GM18870 (cell line): ENCODE results near the gene RIOX2.
A peak's percentile ranks its signal among the peaks of the same experiment; 100 is the strongest.
"Not testable (repeated sequence)": the region's sequence is repeated elsewhere in the genome, so short reads cannot be mapped to it uniquely, and the experiment has no call there.

ENCODE experiments used
- ATAC-seq: cut with Tn5 transposase; IDR thresholded peaks from one replicate; pipeline ENCODE4 v1.9.1; 2021; ENCODE audit warnings: moderate library complexity; ENCODE audit not compliant: unreplicated experiment

The RIOX2 gene

DNA sequence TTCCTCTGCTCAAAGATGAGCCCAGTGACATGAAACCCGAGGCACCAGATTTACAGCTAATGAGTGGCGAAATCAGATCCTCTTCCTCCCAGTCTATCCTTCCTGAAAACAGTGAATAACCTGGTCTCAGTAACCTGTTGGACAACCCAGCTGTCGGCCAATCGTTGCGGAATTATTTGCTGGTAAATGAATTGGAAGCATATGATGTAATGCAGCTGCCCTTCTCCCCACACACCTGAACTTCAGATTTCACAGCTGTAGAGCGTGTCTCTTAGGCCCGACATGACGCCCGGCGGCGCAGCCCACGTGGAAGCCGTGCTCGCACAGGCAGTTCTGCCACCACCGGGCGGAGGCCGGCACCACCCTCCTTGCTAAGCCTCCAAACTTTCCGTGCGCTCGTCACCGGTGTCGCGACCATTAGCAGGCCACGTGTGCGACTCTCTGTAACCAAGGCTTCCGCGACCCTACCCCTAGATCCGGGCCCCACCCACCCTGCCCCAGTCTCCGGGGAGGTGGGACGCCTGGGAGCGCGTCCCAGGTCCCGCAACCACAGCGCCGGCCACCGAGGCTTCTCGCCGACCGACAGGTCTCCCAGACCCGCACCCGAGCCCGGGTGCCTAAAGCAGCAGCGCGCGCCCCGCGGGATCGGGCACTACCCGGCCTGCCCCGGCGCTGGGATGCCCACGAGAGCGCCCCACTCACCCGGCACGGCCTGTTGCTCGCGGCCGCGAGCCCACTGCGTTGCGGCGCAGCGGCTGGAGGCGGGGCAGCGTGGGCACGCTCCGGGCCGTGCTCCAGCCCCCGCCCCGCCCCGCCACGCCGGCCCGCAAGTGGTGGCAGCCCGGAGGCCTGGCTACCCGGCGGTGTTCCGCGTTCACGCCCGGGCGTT, at the start of gene RIOX2:
Gene RIOX2 (minus strand): TSS at position 753 of the 889 bp plus-strand sequence. CDS start 4,838 bp downstream, outside the sequence.
- ATAC-seq: peak; percentile 75

DNA sequence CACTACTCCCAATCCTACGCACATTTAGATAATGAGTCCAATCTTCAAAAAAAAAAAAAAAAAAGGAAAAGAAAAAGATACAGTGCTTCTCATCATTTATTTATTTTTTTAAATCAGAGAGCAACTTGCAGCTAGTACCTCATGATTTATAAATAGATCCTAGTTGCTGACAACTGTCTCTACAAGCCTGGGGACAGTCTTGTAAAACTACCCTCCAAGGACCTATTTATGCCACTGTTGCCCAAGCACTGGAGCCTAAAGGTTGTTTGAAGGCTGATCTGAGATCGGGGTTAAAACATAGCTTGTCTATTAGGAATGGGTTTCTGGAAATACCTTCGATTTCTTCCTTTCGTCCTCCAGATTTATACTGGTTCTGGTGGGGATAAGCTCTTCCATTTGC, 48.2 kb upstream of the RIOX2 start:
- ATAC-seq: no peak

DNA sequence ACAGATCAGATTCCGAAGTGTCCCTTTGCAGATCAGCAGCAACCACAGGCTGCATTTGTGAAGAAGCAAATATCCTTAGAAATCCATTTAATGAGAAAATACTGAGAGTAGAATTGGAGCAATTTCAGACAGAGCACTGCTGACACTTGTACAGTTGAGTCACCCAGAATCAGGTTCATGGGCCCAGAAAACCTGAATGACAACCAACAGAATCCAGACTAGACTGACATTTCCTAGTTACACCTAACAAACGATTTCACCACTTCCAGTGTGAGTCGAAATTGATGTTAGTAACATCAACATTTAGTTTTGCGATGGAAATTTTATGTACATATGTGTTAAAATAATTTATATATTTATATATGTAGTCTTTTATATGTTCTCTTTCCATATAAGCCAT, 46.1 kb upstream of the RIOX2 start:
- no peak for ATAC-seq

DNA sequence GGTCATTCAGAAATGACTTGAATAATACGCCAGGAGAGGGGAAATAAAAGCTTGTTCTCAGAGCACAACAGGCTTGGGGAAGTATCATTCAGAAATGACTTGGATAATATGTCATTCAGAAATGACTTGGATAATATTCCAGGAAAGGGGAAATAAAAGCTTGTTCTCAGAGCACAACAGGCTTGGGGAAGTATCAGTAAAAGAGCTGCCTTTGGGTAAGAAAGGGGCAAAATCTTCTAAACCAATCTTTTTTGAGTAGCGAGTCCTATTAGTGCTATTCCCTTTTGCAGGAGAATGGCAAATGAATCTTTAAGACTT, 42.0 kb upstream of the RIOX2 start:
- no peak for ATAC-seq

DNA sequence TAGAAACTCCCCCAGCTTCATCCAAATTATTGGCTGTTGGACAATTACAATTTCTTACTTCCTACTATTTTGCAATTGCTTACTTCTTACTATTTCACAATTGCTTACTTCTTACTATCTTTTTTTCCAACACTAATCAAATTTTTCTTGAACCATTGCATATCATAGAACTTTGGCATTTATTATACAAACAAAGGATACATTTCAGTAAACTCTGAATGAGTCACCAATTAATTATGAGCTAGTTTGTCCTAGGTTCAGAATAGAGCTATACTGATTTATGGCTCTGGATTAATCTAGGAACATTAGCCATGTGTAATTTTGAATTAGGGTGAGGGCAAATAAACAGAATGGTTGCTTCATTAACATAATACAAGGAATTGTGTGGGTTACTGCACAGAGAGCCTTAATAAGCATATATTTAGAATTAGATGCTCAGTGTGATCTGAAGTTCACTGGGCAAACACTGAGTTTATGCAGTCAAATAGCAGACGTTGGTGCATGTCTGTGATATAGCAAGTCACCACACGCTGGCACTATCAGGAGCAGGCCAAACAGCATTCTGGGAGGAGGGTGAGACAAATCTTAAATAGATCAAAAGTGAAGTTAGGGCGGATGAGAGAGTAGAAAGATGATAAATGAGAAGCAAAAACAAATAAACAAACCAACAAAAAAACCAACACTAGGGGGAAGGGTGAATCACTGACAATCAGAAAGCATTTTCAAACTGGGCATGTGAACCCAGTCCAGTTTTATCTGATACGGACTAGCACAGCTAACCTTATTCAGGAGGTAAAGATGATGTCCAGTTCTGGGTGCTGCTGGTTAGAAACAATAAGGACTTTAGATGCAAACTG, 41.4 kb upstream of the RIOX2 start:
- no peak for ATAC-seq

DNA sequence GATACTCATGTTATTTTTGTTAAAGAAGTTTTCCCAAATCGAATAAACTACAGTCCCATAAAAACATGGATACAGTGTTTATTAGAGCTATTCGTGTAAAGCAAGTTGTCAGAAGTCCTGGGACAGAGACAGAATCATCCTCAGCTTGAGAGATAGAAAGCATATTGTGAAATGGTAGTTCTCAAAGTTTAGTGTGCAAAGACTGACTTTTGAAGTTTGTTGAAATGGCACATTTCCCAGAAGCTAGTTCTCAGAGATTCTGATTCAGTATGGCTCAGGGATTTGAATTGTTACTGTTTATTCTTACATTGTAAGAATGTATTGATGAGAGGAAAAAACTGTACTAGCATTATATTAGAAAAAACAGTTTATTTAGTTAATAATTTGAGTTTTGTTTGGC, 40.7 kb upstream of the RIOX2 start:
- ATAC-seq: no peak

DNA sequence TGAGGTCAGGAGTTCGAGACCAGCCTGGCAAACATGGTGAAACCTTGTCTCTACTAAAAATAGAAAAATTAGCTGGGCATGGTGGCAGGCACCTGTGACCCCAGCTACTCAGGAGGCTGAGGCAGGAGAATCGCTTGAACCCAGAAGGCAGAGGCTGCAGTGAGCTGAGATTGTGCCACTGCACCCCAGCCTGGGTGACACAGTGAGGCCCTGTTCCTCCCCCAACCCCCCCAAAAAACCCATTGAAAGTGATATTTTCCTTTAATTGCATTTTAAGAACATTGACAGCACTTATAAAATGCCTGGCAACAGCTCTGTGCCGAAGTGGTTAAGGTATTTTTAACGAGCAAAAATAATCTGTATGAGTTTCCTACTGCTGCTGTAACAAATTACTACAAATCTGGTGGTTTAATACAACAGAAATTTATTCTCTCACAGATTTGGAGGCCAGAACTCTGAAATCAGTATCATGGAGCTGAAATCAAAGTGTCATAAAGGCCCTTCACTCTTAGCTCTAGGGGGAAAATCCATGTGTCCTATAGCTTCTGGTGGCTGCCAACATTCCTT, 38.7 kb upstream of the RIOX2 start:
- ATAC-seq: not testable (repeated sequence)

DNA sequence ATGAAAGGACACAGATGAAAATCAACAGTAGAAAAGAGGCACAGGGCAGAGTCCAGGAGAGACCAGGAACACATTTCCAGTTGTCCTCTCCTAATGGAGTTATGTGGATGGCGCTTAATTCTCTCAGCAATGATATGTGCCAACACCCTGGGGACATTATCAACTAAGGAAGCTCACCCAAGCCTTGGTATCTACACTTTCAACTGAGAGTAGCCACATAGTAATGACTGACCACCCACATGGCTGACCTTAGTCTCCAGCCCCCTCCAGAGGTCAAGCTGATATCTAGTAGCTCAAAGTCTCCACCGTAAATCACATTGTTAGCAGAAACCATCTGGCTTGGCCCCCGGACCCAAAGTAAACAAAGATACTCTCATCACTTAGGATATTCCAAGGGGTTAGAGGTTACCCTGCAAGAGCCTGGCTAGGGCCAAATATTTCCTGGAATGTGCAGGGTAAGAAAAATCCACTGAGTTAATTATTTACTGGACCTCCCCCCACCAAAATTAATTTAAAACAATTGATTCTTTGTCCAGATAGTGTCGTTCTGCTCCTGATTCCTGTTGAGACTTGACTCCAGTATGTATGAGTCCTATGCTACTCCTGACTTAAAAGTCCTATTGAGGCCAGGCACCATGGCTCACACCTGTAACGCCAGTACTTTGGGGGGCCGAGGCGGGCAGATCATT, 38.1 kb upstream of the RIOX2 start:
- ATAC-seq: no peak

DNA sequence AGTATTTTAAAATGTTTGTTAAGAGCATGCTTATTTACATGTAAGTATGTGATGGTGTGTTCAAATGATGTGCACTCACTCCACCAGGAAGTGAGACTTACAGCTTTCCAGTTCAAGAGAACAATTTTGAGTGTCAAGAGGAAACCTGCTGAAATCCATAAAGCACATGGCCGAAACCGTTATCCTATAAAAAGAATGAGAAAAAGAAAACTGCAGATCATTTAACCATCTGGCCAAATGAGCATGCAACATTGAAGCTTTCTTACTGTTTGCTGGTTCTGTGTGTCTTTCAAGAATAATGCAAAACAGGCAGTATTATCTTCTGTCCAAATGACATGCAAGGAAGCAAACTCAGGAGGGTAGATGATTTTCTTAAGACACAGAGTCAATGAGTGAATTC, 36.6 kb upstream of the RIOX2 start:
- ATAC-seq: peak; percentile 68

DNA sequence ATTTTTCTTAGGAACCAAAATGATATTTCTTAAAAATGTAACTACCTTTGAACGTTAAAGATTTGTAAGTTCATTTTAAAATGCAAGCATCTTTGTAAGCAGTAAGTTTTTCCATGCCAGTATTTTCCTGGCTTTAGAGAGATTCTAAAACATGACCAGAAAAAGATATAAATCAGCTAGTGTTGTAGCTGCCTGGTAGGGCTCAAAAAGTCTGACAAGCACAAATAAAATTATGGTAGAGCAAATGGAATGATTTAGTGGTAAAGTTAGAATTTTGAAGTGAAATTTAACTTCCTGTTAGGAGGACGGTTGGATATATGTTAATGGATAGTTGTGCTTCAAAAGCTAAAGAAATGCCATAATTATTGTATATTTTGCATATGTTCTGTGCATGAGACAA, 33.2 kb upstream of the RIOX2 start:
- ATAC-seq: no peak

DNA sequence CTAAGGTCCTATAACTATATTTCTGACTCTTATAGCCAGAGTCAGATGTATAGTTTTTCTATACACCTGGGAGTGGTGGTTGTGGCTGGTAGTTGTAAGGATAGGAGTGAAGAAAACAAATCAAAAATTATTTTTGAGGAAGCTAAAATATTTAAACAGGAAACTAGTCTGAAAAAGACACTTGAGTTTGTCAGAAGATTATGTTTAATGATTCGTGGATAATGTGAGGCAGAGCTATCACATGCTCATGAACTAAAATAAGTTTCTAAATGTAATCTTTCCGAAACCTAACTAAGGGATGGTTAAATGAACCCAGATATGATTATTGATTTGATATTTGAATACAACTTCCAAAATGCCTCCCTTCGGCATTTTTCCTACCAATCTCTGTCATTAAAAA, 32.5 kb upstream of the RIOX2 start:
- no peak for ATAC-seq

DNA sequence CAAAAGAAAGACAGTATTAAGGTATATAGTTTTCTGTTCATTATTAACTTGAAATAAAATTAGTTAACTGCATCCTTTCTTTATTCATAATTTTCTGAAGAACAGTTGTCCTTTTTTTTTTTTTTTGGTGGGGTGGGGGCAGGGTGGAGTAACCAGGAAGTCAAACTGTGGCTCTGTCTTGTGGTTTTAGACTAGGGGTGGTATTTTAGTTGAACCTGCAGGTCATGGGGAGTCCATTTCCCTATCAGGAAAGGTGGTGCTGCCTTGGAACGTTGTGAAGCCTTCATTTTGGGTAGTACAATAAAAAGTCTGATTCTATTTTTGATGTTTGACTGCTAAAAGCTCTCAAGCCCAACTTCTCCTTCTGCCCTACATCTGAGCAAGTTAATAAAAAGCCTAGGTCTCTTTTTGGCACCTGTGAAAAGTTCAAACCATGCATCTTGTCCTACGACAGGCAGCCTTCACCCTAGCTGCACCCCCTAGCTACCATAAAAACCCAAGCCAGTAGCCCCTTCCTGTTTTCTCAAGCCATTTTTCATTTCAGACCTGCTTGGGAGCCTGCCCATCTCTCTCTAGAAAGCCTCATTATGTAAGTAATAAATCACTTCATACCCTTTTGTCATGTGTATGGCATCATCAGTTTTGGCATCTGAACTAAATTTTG, 31.2 kb upstream of the RIOX2 start:
- ATAC-seq: peak; percentile 81

DNA sequence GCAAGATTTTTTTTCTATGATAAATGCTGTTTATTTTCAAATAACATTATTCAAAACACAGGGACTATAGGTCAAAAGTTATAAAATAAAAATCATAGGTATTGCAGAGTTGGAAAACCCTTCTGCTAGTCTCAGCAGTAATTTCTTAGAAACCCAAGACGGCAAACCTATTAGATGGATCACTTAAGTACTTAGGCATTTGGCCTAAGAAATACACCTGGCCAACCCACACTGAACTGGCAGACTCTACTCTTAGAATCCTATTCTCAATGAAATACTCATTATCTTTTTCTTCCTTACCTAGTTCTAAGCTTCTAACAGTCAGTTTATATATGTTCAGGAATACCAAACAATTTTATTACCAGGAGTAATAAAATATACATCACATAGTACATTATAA, 30.5 kb upstream of the RIOX2 start:
- no peak for ATAC-seq

DNA sequence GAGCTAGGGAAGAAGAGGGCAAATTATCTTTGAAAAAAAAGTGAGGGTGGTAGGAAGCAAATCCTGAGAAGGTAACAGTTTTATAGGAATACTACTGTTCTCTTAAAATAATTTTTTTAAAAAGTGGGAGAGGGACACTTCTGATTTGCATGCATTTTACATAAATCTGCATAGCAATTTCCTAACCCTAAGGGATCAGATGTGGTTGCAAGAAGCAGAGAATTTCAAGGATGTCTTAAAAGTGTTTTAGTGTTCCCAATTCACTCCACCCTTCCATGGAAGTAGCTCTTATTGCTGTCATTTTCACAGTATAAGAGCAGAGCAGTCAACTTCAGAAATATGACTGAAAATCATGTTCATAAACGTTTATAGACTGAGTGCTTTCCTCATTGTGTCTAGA, 27.8 kb upstream of the RIOX2 start:
- no peak for ATAC-seq

DNA sequence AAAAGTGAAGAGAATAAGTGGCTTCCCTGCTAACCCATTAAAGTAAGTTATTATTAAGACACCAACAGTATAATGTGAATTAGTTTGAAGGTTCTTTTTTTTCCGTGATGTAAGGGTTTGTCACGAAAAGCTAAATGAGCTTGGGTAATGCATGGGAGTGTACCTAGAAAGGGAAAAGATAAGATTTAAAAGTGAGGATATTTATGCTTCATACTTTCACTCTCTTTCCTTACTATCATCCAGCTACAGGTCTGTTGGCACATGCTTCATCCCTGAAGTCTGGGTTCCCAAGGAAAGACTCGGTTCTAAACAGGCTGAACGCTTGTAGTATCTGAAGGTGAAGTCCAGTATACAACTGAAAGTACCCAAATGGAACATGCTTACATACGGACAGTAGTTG, 26.9 kb upstream of the RIOX2 start:
- ATAC-seq: no peak

DNA sequence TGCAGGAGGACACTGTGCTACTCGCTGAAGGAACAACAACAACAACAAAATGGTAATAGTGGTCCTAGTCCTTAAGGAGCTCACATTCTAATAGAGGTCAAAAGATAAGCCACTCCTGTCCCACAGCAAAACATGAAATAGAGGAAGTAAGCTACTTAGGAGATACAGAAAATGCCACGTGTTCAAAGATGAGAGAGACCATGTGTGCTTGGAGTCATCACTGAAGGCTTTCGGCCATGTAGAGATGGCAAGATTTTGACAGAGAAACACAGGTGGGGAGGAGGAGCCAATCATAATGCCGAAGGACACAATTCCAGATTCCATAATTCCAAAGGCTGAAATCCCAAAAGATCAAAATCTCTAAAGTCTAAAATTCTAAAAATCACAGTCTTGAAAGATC, 24.8 kb upstream of the RIOX2 start:
- no peak for ATAC-seq

DNA sequence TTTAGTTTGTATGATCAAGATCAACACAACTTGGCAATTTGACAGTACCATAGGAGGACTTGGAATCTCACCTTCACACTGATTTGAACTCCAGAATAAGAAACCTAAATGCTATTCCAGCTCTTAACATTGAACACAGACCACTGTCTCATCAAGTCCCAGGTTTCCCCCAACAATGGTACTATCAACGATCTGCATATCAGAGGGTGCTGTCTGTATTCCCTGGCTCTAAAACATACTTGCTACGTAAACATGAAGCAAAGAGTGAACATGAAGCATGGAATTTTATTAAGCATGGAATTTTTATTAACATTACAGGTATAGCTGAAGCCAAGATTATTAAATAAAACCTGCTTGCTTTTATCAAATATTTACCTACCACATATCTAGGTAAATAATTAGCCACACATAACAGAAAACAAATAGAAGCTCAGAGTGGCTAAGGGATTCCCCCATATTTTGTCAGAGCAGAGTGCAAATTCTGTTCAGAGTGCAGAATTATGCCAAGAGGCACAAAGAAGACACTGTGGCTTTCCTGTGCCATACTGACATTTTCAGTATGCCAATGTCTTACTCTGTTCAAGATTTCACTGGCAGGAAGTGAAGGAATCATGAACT, 22.2 kb upstream of the RIOX2 start:
- no peak for ATAC-seq

DNA sequence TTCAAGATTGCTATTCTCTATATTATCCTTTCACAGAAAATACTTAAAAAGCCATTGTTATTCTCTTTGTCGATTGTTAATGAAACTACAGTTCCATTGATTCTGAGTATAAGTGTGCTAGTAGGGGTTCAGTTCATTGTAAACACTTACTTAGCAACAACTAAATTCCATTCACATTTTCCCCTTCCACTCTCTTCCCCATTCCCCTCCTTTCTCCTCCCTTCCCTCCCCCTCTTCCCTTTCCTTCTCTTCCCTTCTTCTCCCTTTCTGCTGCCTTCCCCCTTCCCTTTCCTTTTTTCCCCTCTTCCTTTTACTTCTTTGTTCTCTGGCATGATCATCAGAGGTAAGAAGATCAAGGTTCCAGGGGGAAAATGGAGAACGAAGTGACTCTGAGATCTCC, 21.3 kb upstream of the RIOX2 start:
- ATAC-seq: no peak

DNA sequence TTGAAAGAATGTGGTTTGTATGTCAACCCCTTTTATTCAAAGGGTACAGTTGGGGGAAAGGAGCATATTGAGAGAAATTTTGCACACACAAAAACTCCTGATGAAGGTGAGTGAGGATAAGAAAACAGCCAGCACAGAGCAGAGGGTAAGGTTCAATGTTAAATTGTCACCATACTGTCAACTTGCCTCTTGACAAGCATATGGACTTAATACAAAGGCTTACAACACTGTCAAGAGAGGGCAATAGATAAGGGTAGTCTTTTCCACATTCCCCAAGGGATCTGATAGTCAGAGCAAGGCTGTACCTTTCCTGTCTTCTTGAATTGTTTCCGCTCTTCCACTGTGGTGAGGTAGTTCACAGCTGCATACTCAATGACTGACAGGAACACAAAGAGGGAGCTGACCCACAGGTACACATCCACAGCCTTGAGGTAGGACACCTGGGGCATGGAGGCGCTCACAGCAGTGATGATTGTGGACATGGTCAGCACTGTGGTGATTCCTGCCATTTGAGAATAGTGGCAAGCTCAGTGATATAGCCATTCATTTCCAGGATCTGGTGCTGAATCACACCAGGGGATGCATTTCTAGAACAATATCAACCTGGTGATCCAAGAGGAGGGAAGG, 20.4 kb upstream of the RIOX2 start:
- ATAC-seq: no peak

DNA sequence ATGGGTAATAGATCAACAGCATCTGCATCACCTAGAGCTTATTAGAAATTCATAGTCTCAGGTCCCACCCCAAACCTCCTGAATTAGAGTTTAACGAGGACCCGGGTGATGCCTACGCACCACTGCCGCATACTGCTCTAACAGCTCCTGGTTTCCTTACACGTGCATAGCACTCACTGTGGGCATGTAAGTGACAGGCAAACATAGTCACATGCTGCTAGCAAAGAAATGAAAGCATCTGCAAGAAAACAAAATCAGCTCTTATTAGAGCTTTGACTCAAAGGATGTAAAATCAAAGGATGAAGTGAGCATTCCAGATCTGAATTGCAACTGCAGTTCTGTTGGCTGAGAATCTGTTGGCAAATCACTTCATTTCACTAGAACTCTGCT, 19.1 kb upstream of the RIOX2 start:
- no peak for ATAC-seq
